GM10847 (cell line): ENCODE measurements around the gene SERPINE2.

Experiments used
- POLR2A ChIP-seq: IDR thresholded peaks from 2 replicates; pipeline ENCODE4 v1.6.1; 2011; ENCODE audit not compliant: insufficient read length; ENCODE audit errors: extremely low read depth

The SERPINE2 gene

DNA sequence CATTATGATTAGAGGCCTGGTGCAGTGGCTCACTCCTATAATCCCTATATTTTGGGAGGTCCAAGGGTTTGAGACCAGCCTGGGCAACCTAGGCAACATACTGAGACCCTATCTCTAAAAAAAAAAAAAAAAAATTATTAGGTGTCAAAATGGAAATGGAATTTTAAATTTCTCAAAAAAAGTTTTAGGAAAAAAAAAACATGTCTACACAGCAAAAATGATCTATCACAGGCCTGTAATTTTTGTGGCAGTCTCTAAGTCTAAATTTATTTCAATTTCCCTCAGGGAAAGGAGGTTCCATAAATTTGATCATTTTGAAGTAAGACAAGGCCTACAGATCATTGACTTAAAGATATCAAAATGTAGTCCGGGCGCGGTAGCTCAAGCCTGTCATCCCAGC lies 65.5 kb downstream of the SERPINE2 start:
- TF ChIP-seq POLR2A: no peak

GRCh38 chr2:223972656-223973102 lies 66.4 kb downstream of the SERPINE2 start:
- TF ChIP-seq POLR2A: no peak

DNA sequence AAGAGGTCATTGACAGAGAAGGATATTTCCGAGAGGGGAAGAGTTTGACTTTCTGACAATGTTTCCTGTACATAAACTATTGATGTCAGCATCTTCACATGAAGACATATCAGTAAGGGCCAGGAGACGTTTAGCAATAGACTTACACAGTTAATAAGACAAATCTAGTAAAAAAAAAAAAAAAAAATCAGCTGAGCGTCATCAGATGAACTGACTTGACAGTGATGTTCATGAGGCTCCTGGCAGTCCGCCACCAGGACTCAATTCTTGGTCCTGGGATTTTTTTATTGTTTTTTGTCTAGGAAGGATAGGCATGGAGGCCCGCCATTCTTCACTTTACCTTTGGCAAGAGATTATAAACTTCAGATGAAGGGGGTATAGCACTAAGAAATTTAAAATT lies 67.4 kb downstream of the SERPINE2 start:
- no peak for TF ChIP-seq POLR2A

DNA sequence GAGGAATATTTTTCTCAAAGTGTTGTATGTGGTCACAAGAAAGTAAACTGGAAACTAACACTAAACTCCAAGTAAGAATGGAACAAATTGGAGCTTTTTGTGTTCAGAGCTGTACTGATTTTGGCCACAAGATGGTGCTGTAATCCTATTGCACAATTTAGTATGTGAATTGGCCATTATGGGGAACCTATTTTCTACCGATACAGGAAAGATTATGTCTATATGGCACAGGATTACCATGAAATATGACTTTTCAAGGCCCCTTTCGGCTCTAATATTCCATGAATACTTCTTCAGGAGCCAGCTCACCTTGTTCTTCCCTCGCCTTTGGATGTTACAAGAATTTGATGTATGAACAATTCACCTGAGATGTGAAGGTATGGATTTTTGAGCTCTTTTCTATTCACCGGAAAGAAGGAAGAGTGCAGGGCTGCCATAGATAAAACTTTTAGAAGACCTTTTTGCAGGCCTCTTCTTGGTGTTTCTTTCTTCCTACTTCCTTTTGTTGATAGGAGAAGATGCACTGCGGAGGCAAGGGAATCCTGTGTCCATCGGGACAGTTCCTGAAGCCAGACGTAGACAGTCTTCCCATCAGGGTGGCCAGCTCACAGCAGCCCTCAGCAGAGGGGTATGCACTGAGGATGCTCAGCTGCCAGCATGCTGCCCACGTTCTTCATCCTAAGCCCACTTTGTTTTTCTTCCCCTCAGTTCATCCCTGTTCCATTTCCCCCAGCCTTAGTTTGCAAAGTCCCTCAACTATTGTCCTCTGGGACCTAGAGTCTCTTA lies 68.5 kb downstream of the SERPINE2 start:
- TF ChIP-seq POLR2A: no peak

GRCh38 chr2:223969856-223970255 lies 69.2 kb downstream of the SERPINE2 start:
- TF ChIP-seq POLR2A: no peak

DNA sequence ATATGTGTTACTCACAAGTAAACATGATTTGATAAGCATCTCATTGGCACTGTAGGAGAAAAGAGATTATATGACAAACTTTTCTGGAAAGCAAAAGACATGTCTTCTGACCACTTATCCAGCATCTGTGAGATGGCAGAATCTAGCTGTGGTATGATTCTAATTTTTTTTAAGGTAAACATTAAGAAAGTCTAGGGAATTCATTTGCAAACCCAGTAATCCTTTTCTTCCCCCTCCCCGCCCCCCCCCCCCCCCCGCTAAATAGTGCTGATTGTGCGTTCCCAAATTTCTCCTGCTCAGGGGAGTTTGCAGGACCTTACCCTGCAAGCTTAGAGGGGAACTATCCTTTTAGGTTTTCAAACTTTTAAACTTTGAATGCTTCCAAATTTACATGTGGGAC lies 69.8 kb downstream of the SERPINE2 start:
- no peak for TF ChIP-seq POLR2A

- no peak for TF ChIP-seq POLR2A
Measured at GRCh38 chr2:223967981-223968380, 71.1 kb downstream of the SERPINE2 start.

- TF ChIP-seq POLR2A: no peak
Measured at GRCh38 chr2:223959688-223960087, 79.4 kb downstream of the SERPINE2 start.

GRCh38 chr2:223957092-223957851 lies 81.8 kb downstream of the SERPINE2 start, which contains the start of gene MRPL44:
Gene MRPL44, plus strand, starts transcription at chr2:223957463. Its CDS starts 10 bp downstream, at chr2:223957473.
- TF ChIP-seq POLR2A: peak; percentile 56

DNA sequence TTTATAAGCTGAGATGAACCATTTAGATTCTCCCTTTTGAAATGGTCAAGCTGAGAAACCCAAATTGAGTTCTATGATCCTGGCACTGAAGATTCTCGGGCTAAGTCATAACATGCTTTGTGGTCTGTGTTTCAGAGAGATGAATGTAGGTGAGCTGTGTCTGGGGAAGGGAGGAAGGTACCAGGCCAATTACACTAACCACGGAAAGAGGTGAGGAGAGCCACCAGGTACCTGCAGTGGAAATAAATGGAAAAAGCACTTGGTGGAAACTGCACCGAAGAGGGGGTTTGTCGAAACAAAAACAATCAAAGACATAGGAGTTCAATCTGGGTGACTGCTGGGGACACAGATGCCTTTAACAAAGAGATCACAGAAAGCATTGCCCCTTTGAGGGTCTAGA lies 82.8 kb downstream of the SERPINE2 start:
- TF ChIP-seq POLR2A: no peak

DNA sequence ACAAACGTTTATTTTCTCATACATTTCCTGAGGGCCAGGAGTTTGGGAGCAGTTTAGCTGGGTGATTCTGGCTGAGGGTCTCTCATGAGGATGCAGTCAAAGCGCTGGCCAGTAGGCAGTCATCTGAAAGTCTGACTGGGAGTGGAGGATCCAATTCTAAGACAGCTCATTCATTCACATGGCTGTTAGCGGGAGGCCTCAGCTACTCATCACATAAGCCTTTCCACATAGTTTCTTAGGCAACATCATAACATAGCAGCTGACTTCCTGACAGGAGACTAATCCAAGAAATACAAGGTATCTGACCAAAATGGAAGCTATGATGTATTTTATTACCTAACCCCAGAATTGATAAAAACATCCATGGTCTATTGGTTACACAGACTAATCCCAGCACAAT lies 84.7 kb downstream of the SERPINE2 start:
- TF ChIP-seq POLR2A: no peak

DNA sequence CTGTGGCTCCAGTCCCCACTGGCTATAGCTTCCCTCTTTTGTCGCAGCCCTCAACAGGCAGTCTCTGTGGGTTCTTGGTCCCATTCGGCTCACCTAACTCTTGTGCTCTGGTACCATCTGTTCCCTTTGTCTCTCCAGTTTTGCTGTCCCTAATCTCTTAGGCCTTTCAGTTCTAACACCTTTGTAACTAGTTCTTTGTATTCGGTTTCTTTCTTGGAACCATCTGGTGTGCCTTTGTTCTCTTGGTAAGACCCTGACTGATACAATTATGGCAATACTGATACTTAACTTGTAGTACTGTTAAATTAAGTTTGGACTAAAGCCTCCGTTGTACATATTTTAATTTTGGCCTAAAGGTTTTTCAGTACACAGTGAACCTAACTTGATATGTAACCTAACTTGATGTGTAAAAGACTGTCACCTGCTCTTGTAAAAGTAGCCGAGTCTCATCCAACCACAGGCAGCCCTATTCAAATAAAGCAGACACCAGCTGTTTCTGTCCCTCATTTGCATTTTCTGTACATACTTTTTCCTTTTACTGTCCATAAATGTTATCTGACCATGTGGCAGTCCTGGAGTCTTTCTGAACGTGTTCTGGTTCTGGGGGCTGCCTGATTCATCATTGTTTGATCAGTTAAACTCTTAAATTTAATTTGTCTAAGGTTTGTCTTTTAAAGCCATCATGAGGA lies 86.7 kb downstream of the SERPINE2 start:
- TF ChIP-seq POLR2A: no peak

GRCh38 chr2:223950448-223951347 lies 88.4 kb downstream of the SERPINE2 start:
- TF ChIP-seq POLR2A: no peak

DNA sequence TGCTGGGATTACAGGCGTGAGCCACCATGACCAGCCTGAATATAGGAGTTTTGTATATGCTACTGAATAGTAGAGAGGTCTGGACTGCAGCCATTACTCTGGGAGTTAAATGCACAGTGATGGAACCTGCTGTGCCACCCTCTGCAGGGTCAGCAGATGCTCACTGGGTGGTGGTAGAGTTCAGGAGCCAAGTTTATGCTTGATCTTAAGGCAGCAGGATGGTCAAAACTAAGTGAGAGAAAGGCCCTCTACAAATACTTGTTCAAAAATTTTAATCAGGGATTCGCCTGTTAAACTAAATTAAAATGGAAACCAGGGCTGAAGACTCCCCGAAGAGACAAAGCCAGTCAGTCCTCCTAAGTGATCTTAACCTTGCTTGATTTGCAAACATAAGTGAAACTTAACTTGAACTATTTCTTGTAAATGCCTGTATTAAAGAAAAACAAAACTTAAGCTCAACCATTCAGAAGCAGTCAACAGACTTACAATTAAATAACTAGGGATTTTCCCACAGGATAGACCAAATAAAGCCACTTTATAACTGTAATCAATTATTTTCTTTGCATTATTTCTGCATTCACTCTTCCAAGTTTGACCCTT lies 89.7 kb downstream of the SERPINE2 start:
- TF ChIP-seq POLR2A: no peak
